ENCODE results near the gene ZMYM4. TPM values are rescaled to one million over a fixed set of nuclear protein-coding genes. Genes with fewer than 3 reads are reported as not detected.
"Not testable (repeated sequence)": the region's sequence is repeated elsewhere in the genome, so short reads cannot be mapped to it uniquely, and the experiment has no call there.

ZMYM4 gene
- total RNA-seq, 1 donor from 2014 or later = 58.4 TPM

DNA sequence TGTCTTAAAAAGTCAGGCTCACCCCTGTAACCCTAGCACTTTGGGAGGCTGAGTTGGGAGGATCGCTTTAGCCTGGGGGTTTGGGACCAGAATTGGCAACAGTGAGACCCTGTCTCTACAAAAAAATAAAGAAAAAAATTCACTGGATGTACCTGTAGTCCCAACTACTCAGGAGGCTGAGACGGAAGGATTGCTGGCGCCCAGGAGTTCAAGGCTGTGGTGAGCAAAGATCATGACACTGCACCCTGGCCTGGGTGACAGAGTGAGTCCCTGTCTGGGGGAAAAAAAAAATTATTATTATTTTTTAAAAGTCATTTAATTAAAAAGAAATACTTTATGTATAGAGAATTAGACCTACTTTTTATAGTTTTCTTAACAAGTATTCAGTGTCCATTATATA lies 47.1 kb downstream of the ZMYM4 start:
- intact Hi-C loops (cut with DNase I) = no loop called here
- ATAC-seq (no peak), DNase-seq (ENCODE audit: low spot score) (no peak)

DNA sequence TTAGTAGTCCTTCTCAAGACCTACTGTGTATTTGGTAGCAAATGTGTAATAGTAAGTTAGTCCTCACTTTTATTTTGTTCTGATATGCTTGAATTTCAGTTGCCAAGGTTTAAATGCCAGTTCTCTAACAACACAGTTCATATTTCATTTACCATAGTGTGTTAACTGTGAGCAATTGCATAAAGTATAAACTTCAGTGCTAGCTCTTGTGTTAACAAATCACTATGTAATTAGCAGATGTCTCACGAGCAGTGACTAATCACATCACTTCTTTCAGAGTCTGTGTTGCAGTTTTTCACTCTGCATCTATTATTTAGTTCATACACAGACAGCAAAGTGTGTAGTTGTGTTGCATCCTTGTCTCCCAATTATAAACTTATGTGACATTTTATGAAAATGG lies 47.8 kb downstream of the ZMYM4 start:
- ATAC-seq (no peak), DNase-seq (ENCODE audit: low spot score) (no peak)
- intact Hi-C loops (cut with DNase I) = no loop called here

DNA sequence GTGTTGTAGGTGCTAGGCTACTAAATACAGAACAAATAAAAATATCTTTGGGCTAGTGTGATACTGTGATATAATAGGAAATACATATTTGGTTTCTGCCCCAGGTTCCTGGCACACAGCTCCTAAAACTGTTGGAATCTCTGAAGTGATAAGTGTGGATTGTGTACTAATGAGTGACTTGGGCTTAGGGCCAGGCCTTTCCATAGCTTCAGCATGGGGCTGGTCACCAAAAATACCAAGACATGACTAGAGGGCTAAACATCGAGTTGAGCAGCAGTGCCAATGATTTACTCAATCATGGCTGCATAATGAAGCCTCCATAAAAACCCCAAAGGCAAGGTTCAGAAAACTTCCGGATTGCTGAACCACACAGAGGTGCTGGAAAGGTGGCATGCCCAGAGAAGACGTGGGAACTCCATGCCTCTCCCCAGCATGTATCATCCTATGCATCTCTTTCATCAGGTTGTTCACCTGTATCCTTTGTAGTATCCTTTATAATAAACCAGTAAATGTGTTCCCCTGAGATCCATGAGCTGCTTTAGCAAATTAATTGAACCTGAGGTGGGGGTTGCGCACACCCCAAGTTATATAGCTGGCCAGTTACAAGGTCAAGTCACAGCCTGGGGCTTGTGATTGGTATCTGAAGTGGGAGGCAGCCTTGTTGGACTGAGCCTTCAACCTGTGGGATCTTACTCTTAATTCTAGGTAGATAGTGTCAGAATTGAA lies 51.6 kb downstream of the ZMYM4 start:
- DNase-seq (ENCODE audit: low spot score) (no peak), ATAC-seq (no peak)
- intact Hi-C loops (cut with DNase I) = no loop called here

DNA sequence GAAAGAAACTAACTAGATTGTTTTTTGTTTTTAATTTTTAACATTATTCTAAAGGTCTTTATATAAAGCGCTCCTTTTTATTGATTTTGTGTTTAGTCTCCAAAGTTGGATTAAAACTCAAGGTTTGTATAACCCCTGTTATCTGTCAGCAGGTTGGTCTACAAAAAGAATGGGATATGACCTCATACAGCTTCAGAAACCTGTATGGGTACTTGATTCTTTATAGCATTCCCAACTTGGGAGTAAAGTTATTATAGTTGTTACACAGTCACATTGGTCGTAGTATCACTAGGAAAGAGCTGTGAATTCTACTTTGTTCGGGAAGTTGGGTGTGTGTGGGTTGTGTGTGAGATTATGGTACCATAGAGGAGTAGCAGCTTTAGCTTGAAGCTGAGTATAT lies 52.4 kb downstream of the ZMYM4 start:
- ATAC-seq (no peak), DNase-seq (ENCODE audit: low spot score) (no peak)
- intact Hi-C loops (cut with DNase I) = no loop called here

DNA sequence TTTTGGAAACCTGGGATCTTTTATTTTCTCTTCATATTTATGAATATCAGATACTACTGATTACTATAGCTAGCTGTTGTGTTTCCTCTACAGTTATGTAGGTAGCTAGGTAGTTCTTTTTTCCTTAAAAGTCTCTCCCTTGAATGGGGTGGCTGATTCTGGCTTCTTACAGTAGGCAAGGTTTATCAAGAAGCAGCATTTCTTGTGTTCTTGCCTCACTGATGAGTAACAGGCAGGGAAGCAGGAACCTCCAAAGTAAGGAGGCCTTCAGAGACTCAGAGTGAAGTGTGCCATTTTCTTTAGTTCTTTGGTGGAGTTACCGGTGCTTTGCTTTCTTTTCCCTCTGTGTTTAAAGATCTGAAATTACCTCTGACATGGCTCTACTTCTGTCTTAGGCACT lies 56.0 kb downstream of the ZMYM4 start:
- intact Hi-C loops (cut with DNase I) = no loop called here
- no peak for ATAC-seq

DNA sequence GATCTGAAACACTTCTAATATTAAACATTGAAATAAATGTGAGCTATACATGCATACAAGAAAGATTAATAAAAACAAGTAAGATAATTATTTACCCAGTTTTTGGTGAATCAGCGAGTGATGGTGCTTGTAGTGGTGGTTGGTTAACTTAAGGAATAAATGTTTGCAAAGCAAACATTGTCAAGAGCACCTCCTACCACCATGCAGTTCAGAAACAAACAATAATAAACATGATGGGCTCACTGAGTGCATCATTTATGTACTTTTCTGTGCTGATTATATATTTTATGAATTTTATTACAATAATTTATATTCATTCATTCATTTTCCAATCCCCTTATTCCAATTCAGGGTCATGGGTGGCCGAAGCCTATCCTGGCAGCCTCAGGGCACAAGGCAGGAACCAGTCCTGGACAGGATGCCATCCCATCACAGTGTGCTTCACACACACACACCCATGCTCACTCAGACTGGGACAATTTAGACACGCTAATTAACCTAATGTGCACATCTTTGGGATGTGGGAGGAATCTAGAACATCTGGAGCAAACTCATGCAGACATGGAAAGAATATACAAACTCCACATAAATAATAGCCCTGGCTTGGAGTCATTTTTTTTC lies 57.8 kb downstream of the ZMYM4 start:
- DNase-seq (ENCODE audit: low spot score) (no peak), ATAC-seq (no peak)
- intact Hi-C loops (cut with DNase I) = no loop called here

More for the DNA sequence above, 56.0 kb downstream of the ZMYM4 start:
- DNase-seq (ENCODE audit: low spot score) = no peak

DNA sequence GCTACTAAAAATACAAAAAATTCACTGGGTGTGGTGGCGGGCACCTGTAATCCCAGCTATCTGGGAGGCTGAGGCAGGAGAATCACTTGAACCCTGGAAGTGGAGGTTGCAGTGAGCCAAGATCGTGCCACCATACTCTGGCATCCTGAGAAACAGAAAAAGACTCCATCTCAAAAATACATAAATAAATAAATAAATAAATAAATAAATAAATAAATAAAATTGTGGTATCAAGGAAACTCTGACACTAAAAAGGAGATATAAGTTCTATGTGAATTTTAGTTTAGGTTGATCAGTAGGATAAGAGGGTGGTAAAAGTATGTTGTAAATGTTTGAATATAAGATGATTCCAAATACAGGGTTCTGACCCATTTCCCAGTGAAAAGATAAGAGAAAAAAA lies 63.1 kb downstream of the ZMYM4 start:
- intact Hi-C loops (cut with DNase I); DNase-seq (ENCODE audit: low spot score); ATAC-seq: not testable (repeated sequence)

DNA sequence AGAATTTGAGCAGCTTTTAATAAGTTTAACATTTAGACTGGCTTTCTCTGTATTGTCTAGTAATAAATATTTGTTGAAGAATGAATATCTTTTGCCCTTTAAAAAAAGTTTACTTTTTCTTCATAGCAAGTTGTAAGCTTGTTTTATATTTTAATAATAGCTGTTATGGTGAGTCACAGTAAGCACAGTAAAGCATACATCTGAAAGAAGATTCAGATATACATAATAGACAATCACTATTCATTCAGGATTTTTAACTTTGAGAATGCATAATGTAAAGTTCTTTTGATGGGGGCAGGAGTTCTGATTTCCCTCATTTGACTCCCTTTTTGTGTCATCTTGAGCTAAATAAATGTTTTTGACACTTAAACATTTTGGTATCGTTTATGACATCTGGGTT lies 66.0 kb downstream of the ZMYM4 start:
- ATAC-seq (no peak), DNase-seq (ENCODE audit: low spot score) (no peak)
- intact Hi-C loops (cut with DNase I) = no loop called here

DNA sequence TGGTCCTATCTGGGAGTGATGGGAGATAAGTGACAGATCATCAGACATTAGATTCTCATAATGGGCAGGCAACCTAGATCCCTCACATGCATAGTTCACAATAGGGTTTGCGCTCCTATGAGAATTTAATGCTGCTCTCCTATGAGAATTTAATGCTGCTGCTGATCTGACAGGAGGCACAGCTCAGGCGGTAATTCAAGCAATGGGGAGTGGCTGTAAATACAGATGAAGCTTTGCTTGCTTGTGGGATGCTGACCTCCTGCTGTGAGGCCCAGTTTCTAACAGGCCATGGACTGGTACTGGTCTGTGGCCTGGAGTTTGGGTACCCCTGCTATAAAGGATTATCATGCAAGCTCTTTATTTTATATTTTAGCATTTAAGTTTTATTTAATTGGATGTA lies 72.0 kb downstream of the ZMYM4 start:
- DNase-seq (ENCODE audit: low spot score) = no peak
- intact Hi-C loops (cut with DNase I) = no loop called here
- no peak for ATAC-seq

DNA sequence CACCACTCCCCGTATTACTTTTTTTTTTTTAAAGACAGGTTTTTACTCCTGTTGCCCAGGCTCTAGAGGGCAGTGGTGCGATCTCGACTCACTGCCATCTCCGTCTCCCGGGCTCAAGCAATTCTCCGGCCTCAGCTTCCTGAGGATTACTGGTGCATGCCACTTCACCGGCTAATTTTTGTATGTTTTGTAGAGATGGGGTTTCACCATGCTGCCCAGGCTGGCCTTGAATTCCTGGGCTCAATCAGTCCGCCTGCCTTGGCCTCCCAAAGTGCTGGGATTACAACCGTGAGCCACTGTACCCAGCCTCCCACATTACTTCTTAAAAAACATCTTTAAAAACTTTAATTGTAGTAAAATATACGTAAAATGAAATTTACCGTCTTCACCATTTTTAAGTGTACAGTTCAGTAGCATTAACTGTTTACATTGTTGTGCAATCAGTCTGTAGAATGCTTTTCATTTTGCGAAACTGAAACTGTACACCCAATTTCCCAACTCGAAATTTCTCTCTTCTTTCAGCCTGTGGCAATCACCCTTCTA lies 77.0 kb downstream of the ZMYM4 start:
- DNase-seq (ENCODE audit: low spot score) (no peak), ATAC-seq (no peak)
- intact Hi-C loops (cut with DNase I) = no loop called here

DNA sequence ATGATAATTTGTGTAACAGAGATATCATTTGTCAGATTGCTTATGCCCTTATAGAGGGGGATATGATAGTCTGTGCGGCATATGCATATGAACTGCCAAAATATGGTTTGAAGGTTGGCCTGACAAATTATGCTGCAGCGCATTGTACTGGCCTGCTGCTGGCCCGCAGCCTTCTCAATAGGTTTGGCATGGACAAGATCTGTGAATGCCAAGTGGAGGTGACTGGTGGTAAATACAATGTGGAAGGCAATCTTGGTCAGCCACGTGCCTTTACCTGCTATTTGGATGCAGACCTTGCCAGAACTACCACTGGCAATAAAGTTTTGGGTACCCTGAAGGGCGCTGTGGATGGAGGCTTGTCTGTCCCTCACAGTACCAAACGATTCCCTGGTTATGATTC lies 82.4 kb downstream of the ZMYM4 start:
- intact Hi-C loops (cut with DNase I) = no loop called here
- ATAC-seq (no peak), DNase-seq (ENCODE audit: low spot score) (no peak)

DNA sequence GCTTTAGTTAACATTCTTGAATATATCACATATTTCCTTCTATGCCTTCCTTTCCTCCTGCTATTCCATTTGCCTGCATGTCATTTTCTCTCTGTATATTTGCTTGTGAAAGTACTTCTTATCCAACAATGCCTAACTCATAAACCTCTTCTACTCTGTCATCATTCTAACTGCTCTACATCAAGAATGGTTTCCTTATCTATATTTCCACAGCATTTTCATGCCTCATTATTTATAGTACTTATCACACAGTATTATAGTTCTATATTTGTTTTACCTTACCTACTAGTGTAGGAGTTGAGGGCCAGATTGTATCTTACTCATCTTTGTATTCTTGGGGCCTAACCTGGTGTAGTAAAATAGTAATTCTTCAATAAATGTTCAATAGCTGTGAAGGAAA lies 91.5 kb downstream of the ZMYM4 start:
- no peak for ATAC-seq
- no peak for DNase-seq (ENCODE audit: low spot score)
- intact Hi-C loops (cut with DNase I) = no loop called here

DNA sequence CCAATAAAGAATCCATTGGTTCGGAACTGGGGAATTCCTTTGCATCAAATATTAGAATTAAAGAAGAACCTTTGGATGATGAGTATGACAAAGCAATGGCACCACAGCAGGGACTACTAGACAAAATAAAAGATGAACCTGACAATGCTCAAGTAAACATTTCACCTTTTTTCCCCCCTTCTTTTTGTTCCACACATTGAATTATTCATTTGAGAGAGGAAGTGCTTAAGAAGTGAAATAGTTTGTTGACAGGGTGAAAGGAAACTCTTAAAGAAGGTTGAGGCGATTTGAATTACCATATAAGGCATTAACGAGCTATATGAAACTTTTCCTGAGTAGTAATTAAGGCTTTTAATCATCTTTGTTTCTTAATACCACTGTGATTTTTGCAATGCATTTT lies 93.1 kb downstream of the ZMYM4 start:
- intact Hi-C loops (cut with DNase I) = no loop called here
- ATAC-seq (no peak), DNase-seq (ENCODE audit: low spot score) (no peak)

DNA sequence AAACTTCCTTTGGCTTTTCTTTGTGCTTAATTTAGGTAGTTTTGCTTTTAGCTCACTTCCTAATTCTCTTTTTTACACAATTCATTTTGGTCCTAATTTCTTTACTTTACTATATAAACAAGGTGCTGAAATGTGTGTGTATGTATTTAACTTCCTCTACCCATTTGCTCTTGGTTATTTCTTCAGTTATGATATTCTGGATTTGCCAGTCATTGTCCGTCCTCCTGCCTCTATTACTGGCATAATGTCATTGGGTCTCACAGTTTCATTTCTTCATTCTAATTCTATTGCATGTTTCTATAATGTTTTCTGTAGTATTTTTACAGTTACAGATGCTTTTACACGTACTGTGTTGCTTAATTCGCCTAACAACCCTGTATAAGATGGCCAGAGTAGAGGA lies 96.2 kb downstream of the ZMYM4 start:
- ATAC-seq = no peak
- intact Hi-C loops (cut with DNase I) = no loop called here

DNA sequence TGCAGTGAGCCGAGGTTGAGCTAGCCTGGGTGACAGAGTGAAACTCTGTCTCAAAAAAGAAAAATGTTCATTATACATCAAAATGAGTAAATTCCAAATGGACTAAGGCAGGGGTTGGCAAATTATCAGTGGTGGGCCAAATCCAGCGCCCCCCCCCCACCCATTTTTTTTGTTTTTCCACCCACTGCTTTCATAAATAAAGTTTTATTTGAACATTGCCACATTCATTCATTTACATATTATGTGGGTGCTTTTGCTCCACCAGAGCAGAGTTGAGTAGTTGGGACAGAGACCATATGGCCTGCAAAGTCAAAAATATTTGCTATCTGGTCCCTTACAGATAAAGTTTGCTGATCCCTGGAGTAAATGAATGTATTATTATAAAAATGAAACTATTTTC lies 99.4 kb downstream of the ZMYM4 start:
- DNase-seq (ENCODE audit: low spot score) (no peak), ATAC-seq (no peak)
- intact Hi-C loops (cut with DNase I) = no loop called here

More for the DNA sequence above, 96.2 kb downstream of the ZMYM4 start:
- DNase-seq (ENCODE audit: low spot score) = no peak

DNA sequence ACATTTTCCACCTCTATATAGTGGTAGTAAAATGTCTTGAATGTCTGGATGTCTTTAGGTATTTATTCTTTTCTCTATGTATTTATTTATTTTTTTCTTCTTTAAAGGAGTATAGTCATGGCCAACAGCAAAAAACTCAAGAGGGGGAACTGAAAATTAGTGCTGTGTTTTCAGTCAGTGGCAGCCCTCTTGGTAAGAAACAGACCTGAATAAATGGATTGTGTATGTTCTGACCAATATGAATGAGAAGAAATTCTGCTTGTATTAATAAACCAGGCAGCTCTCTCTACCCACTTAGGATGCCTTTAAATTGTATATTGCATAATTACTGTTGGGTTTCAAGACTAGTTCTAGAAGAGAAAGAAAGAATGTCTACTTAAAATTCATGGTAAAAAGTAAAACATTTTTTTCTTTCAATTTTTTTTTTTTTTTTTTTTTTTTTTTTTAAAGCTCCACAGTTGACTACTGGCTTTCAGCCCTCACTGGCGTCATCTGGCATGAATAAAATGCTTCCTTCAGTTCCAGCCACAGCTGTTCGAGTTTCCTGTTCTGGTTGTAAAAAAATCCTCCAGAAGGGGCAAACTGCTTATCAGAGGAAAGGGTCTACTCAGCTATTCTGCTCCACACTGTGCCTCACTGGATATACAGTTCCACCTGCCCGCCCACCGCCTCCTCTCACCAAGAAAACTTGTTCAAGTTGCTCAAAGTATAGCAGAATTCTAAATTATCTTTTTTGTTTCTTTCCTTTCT lies 101.6 kb downstream of the ZMYM4 start:
- intact Hi-C loops (cut with DNase I) = no loop called here
- DNase-seq (ENCODE audit: low spot score) = peak; percentile 81

DNA sequence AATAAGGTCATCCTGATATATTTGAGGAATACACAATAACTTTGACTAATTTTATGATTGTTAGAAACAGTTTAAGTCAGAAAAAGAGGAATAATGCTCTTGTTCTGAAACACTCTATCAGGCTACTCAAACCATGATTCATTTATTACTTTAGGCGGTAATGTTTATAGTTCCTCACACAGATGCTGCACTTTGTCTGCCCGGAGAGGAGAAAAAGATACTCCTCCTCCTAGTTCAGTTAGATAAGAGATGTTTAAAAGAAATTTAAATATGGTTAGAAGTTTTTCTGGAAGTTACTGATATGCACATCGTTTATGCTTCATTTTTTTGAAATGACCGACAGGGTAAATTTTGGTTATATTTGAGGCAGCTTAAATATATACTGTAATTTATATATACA lies 103.0 kb downstream of the ZMYM4 start:
- DNase-seq (ENCODE audit: low spot score) (no peak), ATAC-seq (no peak)
- intact Hi-C loops (cut with DNase I) = no loop called here

More for the DNA sequence above, 101.6 kb downstream of the ZMYM4 start:
- peak; percentile 93 for ATAC-seq

DNA sequence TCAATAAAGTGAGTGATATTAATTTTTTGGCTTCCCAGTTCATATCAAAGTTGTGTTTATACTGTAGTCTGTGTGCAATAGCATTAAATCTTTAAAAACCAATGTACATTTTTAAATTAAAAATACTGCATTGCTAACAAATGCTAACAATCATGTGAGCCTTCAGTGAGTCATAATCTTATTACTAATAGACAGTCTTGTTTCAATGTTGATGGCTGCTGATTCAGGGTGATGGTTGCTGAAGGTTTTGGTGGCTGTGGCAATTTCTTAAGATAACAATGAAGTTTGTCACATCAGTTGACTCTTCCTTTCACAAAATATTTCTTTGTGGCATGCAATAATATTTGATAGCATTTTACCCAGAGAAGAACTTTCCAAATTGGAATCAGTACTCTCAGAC lies 109.0 kb downstream of the ZMYM4 start:
- intact Hi-C loops (cut with DNase I) = no loop called here
- DNase-seq (ENCODE audit: low spot score) (no peak), ATAC-seq (no peak)

DNA sequence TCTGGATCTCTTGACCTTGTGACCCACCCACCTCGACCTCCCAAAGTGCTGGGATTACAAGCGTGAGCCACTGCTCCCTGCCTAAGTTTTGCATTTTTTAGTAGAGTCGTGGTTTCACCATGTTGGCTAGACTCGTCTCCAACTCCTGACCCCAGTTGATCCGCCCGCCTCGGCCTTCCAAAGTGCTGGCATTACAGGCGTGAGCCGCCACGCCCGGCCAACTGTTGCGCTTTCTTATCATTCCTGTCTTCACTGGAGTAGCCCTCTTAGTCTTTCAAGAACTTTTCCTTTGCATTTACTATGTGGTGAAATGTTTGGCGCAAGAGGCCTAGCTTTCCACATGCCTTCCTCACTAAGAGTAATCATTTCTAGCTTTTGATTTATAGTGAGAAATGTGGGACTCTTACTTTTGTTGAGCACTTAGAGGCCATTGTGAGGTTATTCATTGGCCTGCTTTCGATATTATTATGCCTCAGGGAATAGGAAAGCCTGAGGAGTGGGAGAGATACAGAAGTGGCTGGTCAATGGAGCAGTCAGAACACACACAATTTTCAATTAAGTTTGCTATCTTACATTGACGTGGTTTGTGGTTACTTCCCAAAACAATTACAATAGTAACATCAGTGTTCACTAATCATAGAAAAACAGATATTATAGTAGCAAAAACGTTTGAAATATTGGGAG lies 111.0 kb downstream of the ZMYM4 start:
- ATAC-seq (no peak), DNase-seq (ENCODE audit: low spot score) (no peak)
- intact Hi-C loops (cut with DNase I) = no loop called here
